GM21737 (cell line): ENCODE data around the gene CFAP221.
A peak's percentile ranks its signal among the peaks of the same experiment; 100 is the strongest.

Source experiments
- ATAC-seq: cut with Tn5 transposase; IDR thresholded peaks from one replicate; pipeline ENCODE4 v1.9.1; 2021; ENCODE audit warnings: mild to moderate bottlenecking, moderate library complexity; ENCODE audit not compliant: unreplicated experiment

Gene CFAP221

DNA sequence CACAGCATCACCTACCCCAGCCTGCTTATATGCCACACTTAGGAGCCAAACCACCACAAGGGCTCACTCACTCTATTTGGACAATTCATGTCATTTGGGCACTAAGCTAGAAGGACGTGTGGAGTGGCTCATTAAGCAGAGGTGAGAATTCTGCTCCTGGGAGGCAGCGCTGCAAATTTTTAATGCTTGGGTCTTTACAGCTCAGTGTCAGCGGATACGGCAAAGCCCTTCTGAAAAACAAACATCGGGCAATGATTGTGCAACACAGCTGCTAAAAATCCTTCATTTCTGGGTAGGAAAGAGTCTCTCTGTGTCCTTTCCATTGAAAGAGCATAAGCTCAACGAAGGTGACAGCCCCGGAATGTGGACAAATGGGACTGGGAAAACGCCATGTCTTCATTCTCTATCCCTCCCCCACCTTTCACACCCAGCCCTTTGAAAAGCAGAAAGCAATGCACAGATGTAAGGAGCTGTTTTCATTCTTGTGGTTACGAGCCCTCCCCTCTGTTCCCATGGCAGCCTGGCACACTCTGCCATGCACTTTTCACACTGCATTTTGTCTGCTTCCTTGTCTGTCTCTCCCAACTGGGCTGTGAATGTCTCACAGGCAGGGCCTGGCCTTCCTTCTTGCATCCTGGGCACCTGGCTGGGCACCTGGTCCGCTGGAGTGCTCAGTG, 150.7 kb downstream of the CFAP221 start:
- ATAC-seq: no peak

GRCh38 chr2:119696005-119696404, 151.8 kb downstream of the CFAP221 start:
- no peak for ATAC-seq

DNA sequence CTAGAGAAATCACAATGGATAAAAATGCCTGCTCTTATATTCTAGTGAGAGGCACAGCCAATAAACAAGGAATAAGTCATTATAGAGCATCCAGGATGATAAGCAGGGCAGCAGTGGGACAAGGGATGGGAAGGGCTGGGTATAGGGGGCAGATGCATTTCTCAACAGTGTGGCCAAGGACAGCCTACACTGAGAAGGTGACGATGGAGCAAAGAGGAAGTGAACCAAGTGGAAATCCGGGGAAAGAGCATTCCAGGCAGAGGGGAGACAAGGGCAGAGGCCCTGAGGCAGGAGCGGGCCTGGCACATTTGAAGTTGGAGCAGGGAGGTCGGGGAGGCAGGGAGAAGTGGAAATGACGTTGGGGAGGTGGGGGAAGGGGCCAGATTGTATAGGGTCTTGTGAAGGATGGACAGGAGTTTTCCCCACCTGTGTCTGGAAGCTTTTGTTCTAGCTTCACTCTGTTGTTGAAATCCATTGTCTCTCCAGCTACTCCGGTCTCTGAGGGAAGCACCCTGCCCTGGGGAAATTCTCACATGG, 152.3 kb downstream of the CFAP221 start:
- ATAC-seq: no peak

GRCh38 chr2:119697290-119698020, 153.2 kb downstream of the CFAP221 start:
- ATAC-seq: peak; percentile 61

GRCh38 chr2:119698246-119698645, 154.0 kb downstream of the CFAP221 start:
- no peak for ATAC-seq

GRCh38 chr2:119699016-119699606, 154.9 kb downstream of the CFAP221 start:
- no peak for ATAC-seq

- ATAC-seq: no peak
Observed at GRCh38 chr2:119700866-119701265, 156.6 kb downstream of the CFAP221 start.

- ATAC-seq: no peak
Observed at GRCh38 chr2:119701352-119701751, 157.1 kb downstream of the CFAP221 start.

GRCh38 chr2:119702203-119702917, 158.1 kb downstream of the CFAP221 start:
- ATAC-seq: no peak

DNA sequence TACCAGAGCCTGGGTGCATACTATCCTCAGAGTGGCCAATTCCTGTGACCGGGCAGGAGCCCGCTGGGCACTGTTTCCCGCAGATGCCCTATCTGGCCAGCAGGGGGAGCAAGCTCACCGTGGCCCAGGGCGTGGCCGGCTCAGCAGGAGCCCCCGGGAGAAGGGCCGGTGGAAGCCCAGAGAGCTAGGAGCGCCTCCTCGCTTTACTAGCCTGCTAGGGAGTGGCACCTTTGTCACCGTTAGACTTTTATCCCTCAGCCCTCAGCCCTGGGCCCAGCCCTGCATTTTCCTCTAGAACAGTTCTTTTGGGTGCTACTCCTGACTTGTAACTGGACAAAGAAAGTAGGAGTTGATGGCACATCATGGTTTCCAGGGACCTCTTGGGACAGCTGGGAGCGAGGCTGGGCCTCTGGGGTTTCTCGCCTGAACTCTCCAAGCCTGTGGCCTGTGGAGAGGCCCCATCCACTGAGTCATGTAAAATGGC, 158.7 kb downstream of the CFAP221 start:
- ATAC-seq: peak; percentile 88

- ATAC-seq: no peak
Observed at GRCh38 chr2:119703526-119703925, 159.3 kb downstream of the CFAP221 start.

DNA sequence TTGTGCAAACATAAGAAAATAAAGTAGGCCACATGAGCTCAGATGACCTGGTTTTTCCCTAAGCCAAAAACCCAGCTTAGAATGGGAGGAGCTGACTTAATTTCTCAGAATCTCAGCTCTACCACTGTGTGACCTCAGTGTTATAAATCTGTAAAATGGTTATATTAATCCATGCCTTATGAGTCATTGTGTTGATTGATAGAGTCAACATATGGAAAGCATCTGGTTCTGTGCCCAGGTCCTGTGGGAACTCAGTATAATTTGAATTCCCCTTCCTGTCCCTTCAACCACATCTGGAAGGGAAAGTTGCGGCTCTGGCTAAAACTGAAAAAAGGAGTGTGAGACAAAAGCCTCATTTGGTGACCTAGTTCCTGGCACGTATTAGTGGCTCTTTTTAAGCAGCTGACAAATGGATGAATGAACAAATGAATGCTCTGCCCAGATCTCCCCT, 160.4 kb downstream of the CFAP221 start:
- ATAC-seq: no peak

GRCh38 chr2:119706221-119706620, 162.0 kb downstream of the CFAP221 start:
- no peak for ATAC-seq
